ENCODE data around the gene STOML2. TPM values are rescaled to one million over a fixed set of nuclear protein-coding genes. Genes with fewer than 3 reads are reported as not detected.

The STOML2 gene
- polyA plus RNA-seq, 1 donor (not counting 4 experiments of a cell fraction or from before 2014, with no cell fraction given) = 149 TPM

DNA sequence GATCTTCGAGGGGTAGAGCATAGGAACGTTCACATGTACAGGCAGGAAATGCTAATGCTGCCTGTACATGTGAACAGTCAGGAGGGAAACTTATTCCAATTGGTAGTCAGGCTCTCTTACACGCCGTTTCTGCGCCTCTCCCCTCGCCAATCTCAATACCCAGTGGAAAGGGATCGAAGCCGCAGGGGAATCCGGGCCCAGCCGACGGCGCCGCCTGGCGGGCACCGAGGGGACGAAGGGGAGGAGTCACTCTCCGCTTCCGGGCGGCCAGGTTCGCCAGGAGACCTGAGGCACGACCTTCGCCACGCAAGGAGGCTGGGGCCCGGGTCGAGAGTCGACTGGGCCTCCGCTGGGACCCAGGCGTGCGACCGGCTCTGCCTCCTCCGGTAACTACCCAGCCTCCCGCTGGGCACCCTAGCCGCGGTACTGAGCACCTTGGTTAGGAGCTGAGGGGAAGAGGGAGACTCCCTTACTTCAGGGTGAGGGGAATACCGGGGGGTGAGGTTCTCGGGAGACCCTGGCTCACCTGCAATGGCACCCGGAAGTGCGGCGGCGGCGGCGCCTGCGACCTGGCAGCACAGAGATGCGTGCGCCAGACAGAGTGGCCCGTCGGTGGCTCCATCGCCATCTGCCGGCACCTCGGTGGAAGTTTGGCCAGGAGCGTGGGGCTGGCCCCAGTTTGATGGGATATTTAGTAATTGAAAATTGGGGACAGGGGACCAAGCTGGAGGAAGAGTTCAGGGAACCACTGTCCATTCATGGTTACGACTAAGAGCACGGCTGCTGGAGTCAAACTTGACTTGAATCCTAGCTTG is 6.7 kb downstream of the STOML2 start, which contains the start of gene PIGO:
TSS of gene PIGO (minus strand) at position 557 of the 815 bp plus-strand sequence. CDS start 1,026 bp downstream, outside the sequence.
- peak within 1 kb of the TSS; percentile 85 to 94 (median 91) for H3K4me3 ChIP-seq (ENCODE audit: control insufficient read depth in 2 of 3, extremely low read depth in 1 of 3, insufficient read depth in 2 of 3, low read depth in 1 of 3, low read length in 3 of 3)
- H3K27ac ChIP-seq (ENCODE audit: control insufficient read depth, insufficient read depth, low read length) = peak within 1 kb of the TSS; percentile 97
- no peaks in the 10 kb centered on the region for H3K9me3 ChIP-seq (ENCODE audit: control insufficient read depth, low read depth, low read length)
- no peaks in the 10 kb centered on the region for H3K27me3 ChIP-seq (ENCODE audit: control insufficient read depth, extremely low read depth, insufficient read depth, low read length)
- peak within 1 kb of the TSS; percentile 87 for H3K4me2 ChIP-seq (ENCODE audit: control insufficient read depth, extremely low read depth, insufficient read depth, low read depth, low read length)
- no peak for DNase-seq (ENCODE audit: low read depth, low spot score)
- H3K79me2 ChIP-seq (ENCODE audit: control insufficient read depth, insufficient read depth, low read length) = peaks cover 4% of the 10 kb centered on the region
- H2AFZ ChIP-seq (ENCODE audit: control insufficient read depth, low read length) = peak within 1 kb of the TSS; percentile 97
- no peaks in the 10 kb centered on the region for H4K20me1 ChIP-seq (ENCODE audit: control insufficient read depth, extremely low read depth, insufficient read depth, low read length)
- dilution Hi-C loops (cut with MboI; ENCODE audit: extremely low pct_ligation_motif_present, low sequenced_read_pairs) = no loop called here
- FAIRE-seq = peak; percentile 39
- peaks cover 10% of the 10 kb centered on the region for H3K4me1 ChIP-seq (ENCODE audit: control insufficient read depth, extremely low read depth, insufficient read depth, low read length)
- H3K36me3 ChIP-seq (ENCODE audit: control insufficient read depth in 2 of 2, extremely low read depth in 1 of 2, insufficient read depth in 2 of 2, low read length in 2 of 2) = peaks cover 29 to 39% of the 10 kb centered on the region in 2 experiments
- TF ChIP-seq EZH2 (IDR thresholded peaks at IDR 0.05; ENCODE audit: low read length) = no peak
- TF ChIP-seq CTCF (optimal IDR thresholded peaks at IDR 0.05 in 1 of 3, IDR thresholded peaks at IDR 0.05 in 1 of 3, conservative IDR thresholded peaks at IDR 0.05 in 1 of 3; ENCODE audit: extremely low read depth in 1 of 3, insufficient read depth in 2 of 3, low read length in 3 of 3) = peak; percentile 72 to 96 (median 95)
- H3K9ac ChIP-seq (ENCODE audit: control insufficient read depth, extremely low read depth, insufficient read depth, low read length) = peak within 1 kb of the TSS; percentile 99
- H3K9me1 ChIP-seq (ENCODE audit: control insufficient read depth, extremely low read depth, insufficient read depth, low read length) = peaks cover 4% of the 10 kb centered on the region

DNA sequence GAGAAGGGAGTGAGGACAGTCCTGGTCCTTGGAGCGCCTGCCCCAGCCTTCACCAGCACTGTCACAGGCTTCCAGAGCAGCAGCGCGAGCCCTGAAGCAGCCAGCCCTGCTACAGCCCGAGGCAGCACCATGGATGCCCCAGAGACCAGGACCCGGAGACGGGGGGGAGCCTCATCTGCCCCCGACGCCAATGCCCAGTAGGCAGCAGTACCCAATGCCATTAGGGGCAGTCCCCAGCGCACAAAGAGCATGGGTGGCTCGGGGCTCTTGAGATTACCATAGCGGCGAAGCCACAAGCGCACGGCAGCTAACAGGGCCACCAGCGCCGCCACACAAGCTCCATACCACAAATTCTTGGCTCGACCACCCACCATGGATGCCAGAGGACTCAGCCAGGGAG is 11.4 kb downstream of the STOML2 start:
- H3K4me2 ChIP-seq (ENCODE audit: control insufficient read depth, extremely low read depth, insufficient read depth, low read depth, low read length) = no peak overlapping the region
- H3K9ac ChIP-seq (ENCODE audit: control insufficient read depth, extremely low read depth, insufficient read depth, low read length) = no peak overlapping the region
- no peak overlapping the region for H3K4me3 ChIP-seq (ENCODE audit: control insufficient read depth in 2 of 3, extremely low read depth in 1 of 3, insufficient read depth in 2 of 3, low read depth in 1 of 3, low read length in 3 of 3)
- H3K36me3 ChIP-seq (ENCODE audit: control insufficient read depth in 2 of 2, extremely low read depth in 1 of 2, insufficient read depth in 2 of 2, low read length in 2 of 2) = peaks cover 32 to 49% of the 10 kb centered on the region in 2 experiments
- no peak for DNase-seq (ENCODE audit: low read depth, low spot score)
- TF ChIP-seq EZH2 (IDR thresholded peaks at IDR 0.05; ENCODE audit: low read length) (no peak), CTCF (optimal IDR thresholded peaks at IDR 0.05 in 1 of 3, IDR thresholded peaks at IDR 0.05 in 1 of 3, conservative IDR thresholded peaks at IDR 0.05 in 1 of 3; ENCODE audit: extremely low read depth in 1 of 3, insufficient read depth in 2 of 3, low read length in 3 of 3) (no peak)
- no peak for FAIRE-seq
- no peaks in the 10 kb centered on the region for H4K20me1 ChIP-seq (ENCODE audit: control insufficient read depth, extremely low read depth, insufficient read depth, low read length)
- H3K27me3 ChIP-seq (ENCODE audit: control insufficient read depth, extremely low read depth, insufficient read depth, low read length) = no peaks in the 10 kb centered on the region
- peaks cover 4% of the 10 kb centered on the region for H3K9me1 ChIP-seq (ENCODE audit: control insufficient read depth, extremely low read depth, insufficient read depth, low read length)
- H3K4me1 ChIP-seq (ENCODE audit: control insufficient read depth, extremely low read depth, insufficient read depth, low read length) = peaks cover 8% of the 10 kb centered on the region
- H3K79me2 ChIP-seq (ENCODE audit: control insufficient read depth, insufficient read depth, low read length) = peaks cover 2% of the 10 kb centered on the region
- no peak overlapping the region for H2AFZ ChIP-seq (ENCODE audit: control insufficient read depth, low read length)
- H3K9me3 ChIP-seq (ENCODE audit: control insufficient read depth, low read depth, low read length) = no peaks in the 10 kb centered on the region
- H3K27ac ChIP-seq (ENCODE audit: control insufficient read depth, insufficient read depth, low read length) = no peak overlapping the region
- dilution Hi-C loops (cut with MboI; ENCODE audit: extremely low pct_ligation_motif_present, low sequenced_read_pairs) = no loop called here
